ENCODE measurements around the gene BARX2. TPM values are rescaled to one million over a fixed set of nuclear protein-coding genes. Genes with fewer than 3 reads are reported as not detected.

The BARX2 gene
- total RNA-seq, 3 donors from 2014 or later (not counting 1 experiment from before 2014, with no cell fraction given) = not detected

DNA sequence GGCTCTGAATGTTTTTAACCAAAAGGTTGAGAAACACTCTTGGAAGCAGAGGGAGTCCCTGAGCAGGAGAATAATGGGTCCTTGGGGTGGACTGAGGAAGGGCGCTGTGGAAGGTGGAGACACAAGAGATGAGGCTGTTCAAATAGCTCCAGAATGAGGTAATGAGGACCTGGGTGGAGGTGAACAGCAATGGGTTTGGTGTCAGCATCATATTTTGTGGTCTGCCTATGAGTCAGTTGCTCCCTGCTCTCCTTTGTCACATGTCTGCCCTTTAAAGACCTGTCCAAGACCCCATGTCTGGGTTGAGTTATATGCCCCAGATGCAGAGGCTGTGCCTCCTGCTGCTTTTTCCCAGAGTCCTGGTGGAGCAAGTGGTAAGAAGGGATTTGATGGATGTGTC is 113.6 kb downstream of the BARX2 start:
- Histone ChIP-seq H3K4me1 (ENCODE audit: control insufficient read depth, insufficient read depth, low read length) (no peaks in the 10 kb centered on the region), H3K4me3 (ENCODE audit: low read length) (no peak overlapping the region), H3K27ac (ENCODE audit: low read length) (no peak overlapping the region), H3K9me3 (ENCODE audit: control insufficient read depth, insufficient read depth, low read length) (no peaks in the 10 kb centered on the region), H3K27me3 (ENCODE audit: control insufficient read depth, insufficient read depth, low read length) (no peaks in the 10 kb centered on the region), H3K36me3 (ENCODE audit: control insufficient read depth, insufficient read depth, low read length) (no peaks in the 10 kb centered on the region)
- H3K9me3 Mint-ChIP-seq = peaks cover 0 to 3% of the 10 kb centered on the region in 2 donors
- ATAC-seq = no peak
- TF ChIP-seq, protein P1, sequence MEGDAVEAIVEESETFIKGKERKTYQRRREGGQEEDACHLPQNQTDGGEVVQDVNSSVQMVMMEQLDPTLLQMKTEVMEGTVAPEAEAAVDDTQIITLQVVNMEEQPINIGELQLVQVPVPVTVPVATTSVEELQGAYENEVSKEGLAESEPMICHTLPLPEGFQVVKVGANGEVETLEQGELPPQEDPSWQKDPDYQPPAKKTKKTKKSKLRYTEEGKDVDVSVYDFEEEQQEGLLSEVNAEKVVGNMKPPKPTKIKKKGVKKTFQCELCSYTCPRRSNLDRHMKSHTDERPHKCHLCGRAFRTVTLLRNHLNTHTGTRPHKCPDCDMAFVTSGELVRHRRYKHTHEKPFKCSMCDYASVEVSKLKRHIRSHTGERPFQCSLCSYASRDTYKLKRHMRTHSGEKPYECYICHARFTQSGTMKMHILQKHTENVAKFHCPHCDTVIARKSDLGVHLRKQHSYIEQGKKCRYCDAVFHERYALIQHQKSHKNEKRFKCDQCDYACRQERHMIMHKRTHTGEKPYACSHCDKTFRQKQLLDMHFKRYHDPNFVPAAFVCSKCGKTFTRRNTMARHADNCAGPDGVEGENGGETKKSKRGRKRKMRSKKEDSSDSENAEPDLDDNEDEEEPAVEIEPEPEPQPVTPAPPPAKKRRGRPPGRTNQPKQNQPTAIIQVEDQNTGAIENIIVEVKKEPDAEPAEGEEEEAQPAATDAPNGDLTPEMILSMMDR (IDR thresholded peaks at IDR 0.05) = no peak
- H3K27me3 Mint-ChIP-seq (ENCODE audit: low read depth in 2 of 2) = no peaks in the 10 kb centered on the region
- intact Hi-C loops (cut with micrococcal nuclease) = no loop called here
- H3K4me1 Mint-ChIP-seq = no peaks in the 10 kb centered on the region
- H3K4me3 Mint-ChIP-seq = no peak overlapping the region
- no peak overlapping the region for H3K27ac Mint-ChIP-seq
- DNase-seq = no peak
- WGBS (ENCODE audit: insufficient coverage) = 89% methylated on average over 1 of the region's 1 CpG
- H3K36me3 Mint-ChIP-seq = no peaks in the 10 kb centered on the region

DNA sequence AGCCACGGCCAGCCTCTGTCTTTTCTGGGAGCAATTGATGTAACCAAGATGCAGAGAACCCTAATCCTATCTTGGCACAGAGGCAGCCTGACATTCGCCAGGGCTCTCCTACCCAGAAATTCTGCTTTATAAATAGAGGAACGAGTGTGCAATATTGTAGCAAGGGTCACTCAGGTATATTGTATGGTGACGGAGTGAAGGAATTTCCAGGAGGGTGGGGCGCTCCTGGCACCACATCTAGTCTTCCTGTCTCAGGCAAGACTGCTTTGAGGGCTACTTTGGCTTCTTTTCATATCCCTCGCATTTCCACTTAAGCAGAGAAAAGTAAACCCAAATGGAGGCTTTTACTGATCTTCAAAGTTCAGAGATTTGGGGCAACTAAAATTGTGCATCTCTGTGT is 114.4 kb downstream of the BARX2 start:
- H3K27me3 Mint-ChIP-seq (ENCODE audit: low read depth in 2 of 2) = no peaks in the 10 kb centered on the region

DNA sequence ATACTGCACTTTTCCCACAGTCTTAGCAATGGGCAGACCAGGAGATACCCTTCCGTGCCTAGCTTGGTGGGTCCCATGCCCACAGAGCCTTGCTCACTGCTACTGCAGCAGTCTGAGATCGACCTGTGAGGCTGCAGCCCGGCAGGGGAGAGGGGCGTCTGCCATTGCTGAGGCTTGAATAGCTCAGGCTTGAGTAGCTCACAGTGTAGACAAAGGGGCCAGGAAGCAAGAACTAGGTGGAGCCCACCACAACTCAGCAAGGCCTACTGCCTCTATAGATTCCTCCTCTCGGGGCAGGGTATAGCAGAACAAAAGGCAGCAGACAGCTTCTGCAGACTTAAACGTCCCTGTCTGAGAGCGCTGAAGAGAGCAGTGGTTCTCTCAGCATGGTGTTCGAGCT is 118.1 kb downstream of the BARX2 start:
- no peak for DNase-seq
- Histone ChIP-seq H3K9me3 (ENCODE audit: control insufficient read depth, insufficient read depth, low read length) (no peaks in the 10 kb centered on the region), H3K27me3 (ENCODE audit: control insufficient read depth, insufficient read depth, low read length) (no peaks in the 10 kb centered on the region), H3K27ac (ENCODE audit: low read length) (no peak overlapping the region), H3K4me3 (ENCODE audit: low read length) (no peak overlapping the region), H3K4me1 (ENCODE audit: control insufficient read depth, insufficient read depth, low read length) (no peaks in the 10 kb centered on the region), H3K36me3 (ENCODE audit: control insufficient read depth, insufficient read depth, low read length) (no peaks in the 10 kb centered on the region)
- Mint-ChIP-seq H3K36me3 (no peaks in the 10 kb centered on the region), H3K9me3 (peaks cover 6 to 8% of the 10 kb centered on the region in 2 donors), H3K27ac (no peak overlapping the region), H3K4me1 (no peaks in the 10 kb centered on the region), H3K4me3 (no peak overlapping the region), H3K27me3 (ENCODE audit: low read depth in 2 of 2) (no peaks in the 10 kb centered on the region)
- 92% methylated on average over 8 of the region's 8 CpGs for WGBS (ENCODE audit: insufficient coverage)
- no peak for ATAC-seq
- intact Hi-C loops (cut with micrococcal nuclease) = no loop called here
- TF ChIP-seq, protein P1 (IDR thresholded peaks at IDR 0.05) = no peak

More for the DNA sequence above, 114.4 kb downstream of the BARX2 start:
- H3K36me3 Mint-ChIP-seq = no peaks in the 10 kb centered on the region
- H3K4me3 Mint-ChIP-seq = no peak overlapping the region
- DNase-seq (no peak), ATAC-seq (no peak)
- Histone ChIP-seq H3K9me3 (ENCODE audit: control insufficient read depth, insufficient read depth, low read length) (no peaks in the 10 kb centered on the region), H3K4me1 (ENCODE audit: control insufficient read depth, insufficient read depth, low read length) (no peaks in the 10 kb centered on the region), H3K36me3 (ENCODE audit: control insufficient read depth, insufficient read depth, low read length) (no peaks in the 10 kb centered on the region), H3K27ac (ENCODE audit: low read length) (no peak overlapping the region), H3K27me3 (ENCODE audit: control insufficient read depth, insufficient read depth, low read length) (no peaks in the 10 kb centered on the region), H3K4me3 (ENCODE audit: low read length) (no peak overlapping the region)
- peaks cover 2 to 3% of the 10 kb centered on the region in 2 donors for H3K9me3 Mint-ChIP-seq
- intact Hi-C loops (cut with micrococcal nuclease) = no loop called here
- WGBS (ENCODE audit: insufficient coverage) = 70% methylated on average over 6 of the region's 6 CpGs
- no peak overlapping the region for H3K27ac Mint-ChIP-seq
- no peaks in the 10 kb centered on the region for H3K4me1 Mint-ChIP-seq
- TF ChIP-seq, protein P1 (IDR thresholded peaks at IDR 0.05) = no peak

Other genes with a start within 250 kb of the BARX2 start
- gene ARHGAP32, start 183.5 kb upstream of the BARX2 start, total RNA-seq = 1 to 10 TPM; 2.5 to 4.6 (median 2.7) TPM

Measured in natural killer cell (primary cell).